Trophoblast cell (in vitro differentiated cells and primary cell): ENCODE results near the gene PSMC1.

Experiments
- DNase-seq, 2 donors: peaks; one replicate each; pipeline ENCODE4 v3.0.0-alpha.2; 2016
- H2AFZ ChIP-seq: 2 replicates; pipeline ENCODE4 v1.6.1; 2013; ENCODE audit warnings: low read length, moderate library complexity, mild to moderate bottlenecking; ENCODE audit not compliant: insufficient read depth, poor library complexity
- H2AK5ac ChIP-seq: 2 replicates; pipeline ENCODE4 v1.6.1; 2013; ENCODE audit warnings: mild to moderate bottlenecking, low read length
- H2BK120ac ChIP-seq: 2 replicates; pipeline ENCODE4 v1.6.1; 2013; ENCODE audit warnings: low read length, mild to moderate bottlenecking, moderate library complexity; ENCODE audit not compliant: insufficient read depth, poor library complexity
- H2BK12ac ChIP-seq: 2 replicates; pipeline ENCODE4 v1.6.1; 2013; ENCODE audit warnings: mild to moderate bottlenecking, low read length, moderate library complexity
- H2BK5ac ChIP-seq: 2 replicates; pipeline ENCODE4 v1.6.1; 2013; ENCODE audit warnings: low read length, low read depth, moderate library complexity, mild to moderate bottlenecking; ENCODE audit not compliant: poor library complexity
- H3K14ac ChIP-seq: 2 replicates; pipeline ENCODE4 v1.6.1; 2013; ENCODE audit warnings: mild to moderate bottlenecking, low read length
- H3K18ac ChIP-seq: 2 replicates; pipeline ENCODE4 v1.6.1; 2013; ENCODE audit warnings: mild to moderate bottlenecking, low read length
- H3K23ac ChIP-seq: 2 replicates; pipeline ENCODE4 v1.6.1; 2013; ENCODE audit warnings: low read length
- H3K27ac ChIP-seq: 2 replicates; pipeline ENCODE4 v1.5.1; 2013; ENCODE audit warnings: low read depth, mild to moderate bottlenecking, inconsistent platforms, low read length, moderate library complexity
- H3K27me3 ChIP-seq: 2 replicates; pipeline ENCODE4 v1.6.1; 2013; ENCODE audit warnings: inconsistent platforms, mild to moderate bottlenecking, low read length, moderate library complexity; ENCODE audit not compliant: insufficient read depth
- H3K36me3 ChIP-seq, 2 experiments: 1 replicate in 1 of 2; 2 replicates in 1 of 2; pipeline ENCODE4 v1.6.1; 2013; ENCODE audit warnings: low read length in 2 of 2, mild to moderate bottlenecking in 2 of 2, moderate library complexity in 1 of 2; ENCODE audit not compliant: insufficient read depth in 2 of 2, control insufficient read depth in 1 of 2
- H3K4ac ChIP-seq: 2 replicates; pipeline ENCODE4 v1.6.1; 2013; ENCODE audit warnings: low read depth, mild to moderate bottlenecking, low read length, moderate library complexity
- H3K4me1 ChIP-seq, 2 experiments: 1 replicate in 1 of 2; 2 replicates in 1 of 2; pipeline ENCODE4 v1.6.1; 2013; ENCODE audit warnings: low read length in 2 of 2, mild to moderate bottlenecking in 2 of 2, moderate library complexity in 1 of 2; ENCODE audit not compliant: insufficient read depth in 2 of 2, control insufficient read depth in 1 of 2
- H3K4me2 ChIP-seq: 2 replicates; pipeline ENCODE4 v1.6.1; 2013; ENCODE audit warnings: inconsistent platforms, mild to moderate bottlenecking, low read length, moderate library complexity
- H3K4me3 ChIP-seq: 2 replicates; pipeline ENCODE4 v1.5.1; 2013; ENCODE audit warnings: mild to moderate bottlenecking, low read depth, low read length, inconsistent platforms
- H3K79me1 ChIP-seq: one replicate; pipeline ENCODE4 v1.6.1; 2013; ENCODE audit warnings: low read length
- H3K79me2 ChIP-seq: 2 replicates; pipeline ENCODE4 v1.6.1; 2013; ENCODE audit warnings: low read length, mild to moderate bottlenecking; ENCODE audit not compliant: control insufficient read depth, insufficient read depth, poor library complexity
- H3K9ac ChIP-seq: 2 replicates; pipeline ENCODE4 v1.6.1; 2013; ENCODE audit warnings: mild to moderate bottlenecking, low read length
- H3K9me3 ChIP-seq: 2 replicates; pipeline ENCODE4 v1.6.1; 2013; ENCODE audit warnings: low read depth, mild to moderate bottlenecking, control low read depth, inconsistent platforms, low read length; ENCODE audit not compliant: insufficient read depth
- H4K12ac ChIP-seq: 2 replicates; pipeline ENCODE4 v1.6.1; 2013; ENCODE audit warnings: low read depth, mild to moderate bottlenecking, low read length, moderate library complexity
- H4K8ac ChIP-seq: 2 replicates; pipeline ENCODE4 v1.6.1; 2013; ENCODE audit warnings: low read depth, mild to moderate bottlenecking, low read length, moderate library complexity
- H4K91ac ChIP-seq: one replicate; pipeline ENCODE4 v1.6.1; 2013; ENCODE audit warnings: low read depth, mild to moderate bottlenecking, low read length, moderate library complexity
- WGBS: extraction: QIAGEN DNeasy Blood & Tissue Kit; methylation state at CpG from one replicate; pipeline ENCODE4 v1.1.7; 2013; ENCODE audit warnings: missing lambda C conversion rate; ENCODE audit not compliant: insufficient read length, insufficient coverage; ENCODE audit errors: extremely low coverage; 5-methylcytosine and 5-hydroxymethylcytosine counted together

Gene PSMC1

GRCh38 chr14:90288651-90289355, 32.5 kb downstream of the PSMC1 start:
- Histone ChIP-seq H3K79me1 (no peaks in the 10 kb centered on the region), H4K12ac (peak overlapping the region; percentile 51), H2AFZ (no peak overlapping the region), H3K4me1 (peaks cover 5 to 7% of the 10 kb centered on the region in 2 experiments), H2BK120ac (no peak overlapping the region), H4K91ac (no peak overlapping the region), H3K27me3 (no peaks in the 10 kb centered on the region), H2AK5ac (no peak overlapping the region), H3K79me2 (no peaks in the 10 kb centered on the region), H3K9me3 (no peaks in the 10 kb centered on the region), H3K9ac (no peak overlapping the region), H4K8ac (no peak overlapping the region), H2BK12ac (no peak overlapping the region), H3K4ac (no peak overlapping the region), H3K36me3 (peaks cover 20 to 33% of the 10 kb centered on the region in 2 experiments), H3K18ac (no peak overlapping the region), H3K14ac (no peak overlapping the region), H3K4me2 (no peak overlapping the region), H2BK5ac (no peak overlapping the region), H3K23ac (no peak overlapping the region), H3K27ac (no peak overlapping the region), H3K4me3 (no peak overlapping the region)
- WGBS = no CpG with 5 or more reads among the region's 12 CpGs
- no peak for DNase-seq

GRCh38 chr14:90290337-90291011, 34.1 kb downstream of the PSMC1 start:
- Histone ChIP-seq H3K4me1 (peaks cover 5 to 7% of the 10 kb centered on the region in 2 experiments), H3K79me2 (no peaks in the 10 kb centered on the region)
- WGBS = no CpG with 5 or more reads among the region's 6 CpGs

GRCh38 chr14:90291699-90292098, 35.3 kb downstream of the PSMC1 start:
- Histone ChIP-seq H2BK5ac (no peak overlapping the region), H3K23ac (no peak overlapping the region), H3K27ac (peak overlapping the region; percentile 37), H3K79me2 (no peaks in the 10 kb centered on the region), H2BK120ac (no peak overlapping the region), H2AFZ (no peak overlapping the region), H2BK12ac (no peak overlapping the region), H3K4me2 (no peak overlapping the region), H3K27me3 (no peaks in the 10 kb centered on the region), H3K9ac (no peak overlapping the region), H3K36me3 (peaks cover 21 to 38% of the 10 kb centered on the region in 2 experiments), H4K12ac (no peak overlapping the region), H3K18ac (no peak overlapping the region), H4K91ac (no peak overlapping the region), H4K8ac (no peak overlapping the region), H3K4ac (no peak overlapping the region), H3K4me3 (no peak overlapping the region), H3K9me3 (no peaks in the 10 kb centered on the region), H2AK5ac (no peak overlapping the region), H3K79me1 (no peaks in the 10 kb centered on the region), H3K14ac (no peak overlapping the region), H3K4me1 (peaks cover 5 to 7% of the 10 kb centered on the region in 2 experiments)
- no CpG with 5 or more reads among the region's 7 CpGs for WGBS
- peak in 1 of 2 donors; percentile 22 for DNase-seq

More at GRCh38 chr14:90290337-90291011, 34.1 kb downstream of the PSMC1 start:
- Histone ChIP-seq H2BK12ac (no peak overlapping the region), H3K18ac (no peak overlapping the region), H2AK5ac (no peak overlapping the region), H3K14ac (no peak overlapping the region), H3K27ac (no peak overlapping the region), H2BK120ac (no peak overlapping the region), H3K27me3 (no peaks in the 10 kb centered on the region), H3K9me3 (no peaks in the 10 kb centered on the region), H4K8ac (no peak overlapping the region), H3K36me3 (peaks cover 20 to 39% of the 10 kb centered on the region in 2 experiments), H2AFZ (no peak overlapping the region), H3K23ac (no peak overlapping the region), H3K79me1 (no peaks in the 10 kb centered on the region), H3K4ac (no peak overlapping the region), H3K4me2 (no peak overlapping the region), H4K12ac (no peak overlapping the region), H3K9ac (no peak overlapping the region), H2BK5ac (no peak overlapping the region), H4K91ac (no peak overlapping the region), H3K4me3 (no peak overlapping the region)
- no peak for DNase-seq

- Histone ChIP-seq H3K4me3 (no peak overlapping the region), H2AK5ac (no peak overlapping the region), H4K12ac (no peak overlapping the region), H3K27ac (no peak overlapping the region), H3K36me3 (peaks cover 14 to 27% of the 10 kb centered on the region in 2 experiments), H3K9ac (no peak overlapping the region), H3K14ac (no peak overlapping the region), H3K79me2 (no peaks in the 10 kb centered on the region), H4K91ac (no peak overlapping the region), H2BK5ac (no peak overlapping the region), H3K27me3 (no peaks in the 10 kb centered on the region), H2BK120ac (no peak overlapping the region), H3K9me3 (no peaks in the 10 kb centered on the region), H3K4me1 (peaks cover 5 to 7% of the 10 kb centered on the region in 2 experiments), H3K18ac (no peak overlapping the region), H3K4me2 (no peak overlapping the region), H2AFZ (no peak overlapping the region), H3K79me1 (no peaks in the 10 kb centered on the region), H3K23ac (no peak overlapping the region), H2BK12ac (no peak overlapping the region), H3K4ac (no peak overlapping the region), H4K8ac (no peak overlapping the region)
- DNase-seq = peak in 1 of 2 donors; percentile 27
- no CpG with 5 or more reads among the region's 11 CpGs for WGBS
Measured at GRCh38 chr14:90293766-90294730, 37.7 kb downstream of the PSMC1 start.
